Activated T-helper 2 cell treated with anti-CD3 and anti-CD28 coated beads, Interferon-gamma antibody, Interleukin-2, Interleukin-4, amounts not matched to agents 10 μg/mL and 5 μg/mL and 100 μg/mL, durations not matched to agents 14 hours and 24 hours and 36 hours (primary cell): ENCODE results near the gene ABCG4. TPM values are rescaled to one million over a fixed set of nuclear protein-coding genes. Genes with fewer than 3 reads are reported as not detected.
"Not testable (repeated sequence)": the region's sequence is repeated elsewhere in the genome, so short reads cannot be mapped to it uniquely, and the experiment has no call there.

ENCODE experiments used
- DNase-seq: peaks from one replicate; pipeline ENCODE4 v3.0.0; 2021; ENCODE audit warnings: low spot score
- H3K27ac Mint-ChIP-seq: one replicate; pipeline ENCODE4 v1.8.0; 2021; ENCODE audit warnings: mixed read lengths
- H3K27me3 Mint-ChIP-seq: one replicate; pipeline ENCODE4 v1.8.0; 2021; ENCODE audit warnings: low read depth, mixed read lengths
- H3K36me3 Mint-ChIP-seq: one replicate; pipeline ENCODE4 v1.8.0; 2021; ENCODE audit warnings: low read depth, mixed read lengths
- H3K4me1 Mint-ChIP-seq: one replicate; pipeline ENCODE4 v1.8.0; 2021; ENCODE audit warnings: low read depth, mixed read lengths
- H3K4me3 Mint-ChIP-seq: one replicate; pipeline ENCODE4 v1.8.0; 2021; ENCODE audit warnings: low read depth, mild to moderate bottlenecking, moderate library complexity, mixed read lengths
- H3K9me3 Mint-ChIP-seq: one replicate; pipeline ENCODE4 v1.8.0; 2021; ENCODE audit warnings: mixed read lengths
- intact Hi-C: fragments of 100-400 bp; cut with micrococcal nuclease; formaldehyde crosslinking; loops from one replicate; pipeline ENCODE4 v1.15.1; 2023
- total RNA-seq: library from RNA; stranded (reverse); gene quantifications from 2 replicates; pipeline ENCODE4 v1.2.3, GENCODE V29; 2022

ABCG4 gene
- total RNA-seq, 1 donor from 2014 or later: 0.11 TPM

- Mint-ChIP-seq H3K27ac (no peak overlapping the region), H3K9me3 (no peaks in the 10 kb centered on the region), H3K27me3 (no peaks in the 10 kb centered on the region), H3K4me3 (no peak overlapping the region), H3K4me1 (peaks cover 5% of the 10 kb centered on the region), H3K36me3 (peaks cover 31% of the 10 kb centered on the region)
- intact Hi-C loops: no loop called here
- no peak for DNase-seq
Measured at GRCh38 chr11:119181677-119182412, 33.0 kb downstream of the ABCG4 start.

DNA sequence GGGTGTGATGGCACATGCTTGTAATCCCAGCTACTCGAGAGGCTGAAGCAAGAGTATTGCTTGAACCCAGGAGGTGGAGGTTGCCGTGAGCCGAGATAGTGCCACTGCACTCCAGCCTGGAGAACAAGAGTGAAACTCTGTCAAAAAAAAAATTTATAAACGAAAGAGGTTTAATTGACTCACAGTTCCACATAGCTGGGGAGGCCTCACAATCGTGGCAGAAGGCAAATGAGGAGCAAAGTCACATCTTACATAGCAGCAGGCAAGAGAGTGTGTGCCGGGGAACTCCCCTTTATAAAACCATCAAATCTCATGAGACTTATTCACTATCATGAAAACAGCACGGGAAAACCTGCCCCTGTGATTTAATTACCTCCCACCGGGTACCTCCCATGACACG lies 35.5 kb downstream of the ABCG4 start:
- peaks cover 22% of the 10 kb centered on the region for H3K36me3 Mint-ChIP-seq
- H3K4me1 Mint-ChIP-seq, intact Hi-C loops, H3K4me3 Mint-ChIP-seq, H3K27ac Mint-ChIP-seq, DNase-seq, H3K27me3 Mint-ChIP-seq, H3K9me3 Mint-ChIP-seq: not testable (repeated sequence)

GRCh38 chr11:119185981-119186634 lies 37.3 kb downstream of the ABCG4 start:
- intact Hi-C loops: no loop called here
- Mint-ChIP-seq H3K27me3 (no peaks in the 10 kb centered on the region), H3K36me3 (peaks cover 15% of the 10 kb centered on the region), H3K27ac (no peak overlapping the region), H3K4me1 (no peaks in the 10 kb centered on the region), H3K9me3 (no peaks in the 10 kb centered on the region), H3K4me3 (no peak overlapping the region)
- DNase-seq: no peak

GRCh38 chr11:119187123-119187892 lies 38.5 kb downstream of the ABCG4 start:
- peaks cover 14% of the 10 kb centered on the region for H3K36me3 Mint-ChIP-seq
- no peak overlapping the region for H3K4me3 Mint-ChIP-seq

GRCh38 chr11:119188067-119188466 lies 39.2 kb downstream of the ABCG4 start:
- H3K36me3 Mint-ChIP-seq: peaks cover 9% of the 10 kb centered on the region
- intact Hi-C loops: no loop called here
- H3K4me3 Mint-ChIP-seq: no peak overlapping the region
- no peak for DNase-seq
- no peaks in the 10 kb centered on the region for H3K4me1 Mint-ChIP-seq
- no peaks in the 10 kb centered on the region for H3K27me3 Mint-ChIP-seq
- H3K9me3 Mint-ChIP-seq: no peaks in the 10 kb centered on the region
- H3K27ac Mint-ChIP-seq: no peak overlapping the region

More at GRCh38 chr11:119187123-119187892, 38.5 kb downstream of the ABCG4 start:
- Mint-ChIP-seq H3K9me3 (no peaks in the 10 kb centered on the region), H3K27ac (no peak overlapping the region), H3K4me1 (no peaks in the 10 kb centered on the region), H3K27me3 (no peaks in the 10 kb centered on the region)
- DNase-seq: no peak
- intact Hi-C loops: no loop called here

DNA sequence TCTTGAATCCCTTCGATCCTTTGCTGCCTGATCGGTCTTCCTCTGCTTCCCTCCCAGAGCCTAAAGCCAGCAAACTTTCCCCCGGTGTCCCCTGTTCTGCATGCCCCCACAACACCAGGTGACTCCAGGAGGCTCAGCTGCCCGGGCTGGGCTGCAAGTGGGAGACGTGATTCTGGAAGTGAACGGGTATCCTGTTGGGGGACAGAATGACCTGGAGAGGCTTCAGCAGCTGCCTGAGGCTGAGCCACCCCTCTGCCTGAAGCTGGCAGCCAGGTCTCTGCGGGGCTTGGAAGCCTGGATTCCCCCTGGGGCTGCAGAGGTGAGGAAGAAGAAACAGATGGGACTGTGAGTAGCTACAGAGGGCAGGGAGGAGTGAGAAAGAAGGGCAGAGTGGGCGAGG lies 40.0 kb downstream of the ABCG4 start:
- intact Hi-C loops: no loop called here
- Mint-ChIP-seq H3K27me3 (no peaks in the 10 kb centered on the region), H3K27ac (no peak overlapping the region), H3K4me3 (no peak overlapping the region), H3K4me1 (no peaks in the 10 kb centered on the region), H3K9me3 (no peaks in the 10 kb centered on the region), H3K36me3 (peaks cover under 1% of the 10 kb centered on the region)
- DNase-seq: no peak

- Mint-ChIP-seq H3K9me3 (no peaks in the 10 kb centered on the region), H3K36me3 (no peaks in the 10 kb centered on the region), H3K27ac (no peak overlapping the region), H3K4me1 (no peaks in the 10 kb centered on the region), H3K27me3 (no peaks in the 10 kb centered on the region), H3K4me3 (no peak overlapping the region)
- intact Hi-C loops: no loop called here
- no peak for DNase-seq
Measured at GRCh38 chr11:119189393-119189792, 40.5 kb downstream of the ABCG4 start.

DNA sequence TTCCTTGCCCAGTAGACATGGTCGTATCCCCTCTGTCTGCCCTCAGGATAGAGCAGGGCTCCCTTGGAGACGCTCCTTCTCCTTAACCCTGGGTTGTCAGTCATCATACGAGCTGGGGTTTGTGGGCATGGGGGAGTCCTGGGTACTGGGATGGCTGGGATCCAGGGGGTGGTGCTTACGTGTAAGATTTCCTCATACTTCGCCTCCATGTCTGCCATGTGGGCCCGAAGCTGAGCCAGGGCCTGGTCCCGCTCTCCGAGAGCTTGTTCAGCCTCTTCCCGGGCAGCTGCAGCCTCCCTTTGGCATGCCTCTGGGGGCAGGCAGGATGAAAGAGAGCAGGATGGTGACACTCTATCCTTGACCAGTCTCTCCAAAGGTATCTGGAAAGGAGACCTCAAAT lies 41.7 kb downstream of the ABCG4 start:
- DNase-seq: no peak
- H3K36me3 Mint-ChIP-seq: no peaks in the 10 kb centered on the region
- no peak overlapping the region for H3K27ac Mint-ChIP-seq
- no peak overlapping the region for H3K4me3 Mint-ChIP-seq
- no peaks in the 10 kb centered on the region for H3K9me3 Mint-ChIP-seq
- intact Hi-C loops: no loop called here
- no peaks in the 10 kb centered on the region for H3K4me1 Mint-ChIP-seq
- H3K27me3 Mint-ChIP-seq: peaks cover 7% of the 10 kb centered on the region

DNA sequence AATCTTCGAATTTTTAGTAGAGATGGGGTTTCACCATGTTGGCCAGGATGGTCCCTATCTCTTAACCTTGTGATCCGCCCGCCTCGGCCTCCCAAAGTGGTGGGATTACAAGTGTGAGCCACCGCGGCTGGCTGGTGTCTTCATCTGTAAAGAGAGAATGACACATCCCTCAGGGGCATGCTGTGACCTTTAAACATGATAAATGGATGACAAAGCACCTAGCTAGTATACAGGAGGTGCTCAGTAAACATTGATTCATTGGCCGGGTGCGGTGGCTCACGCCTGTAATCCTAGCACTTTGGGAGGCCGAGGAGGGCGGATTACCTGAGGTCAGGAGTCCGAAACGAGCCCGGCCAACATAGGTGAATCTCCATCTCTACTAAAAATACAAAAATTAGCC lies 42.4 kb downstream of the ABCG4 start:
- H3K9me3 Mint-ChIP-seq, H3K36me3 Mint-ChIP-seq, H3K4me3 Mint-ChIP-seq, H3K4me1 Mint-ChIP-seq, H3K27me3 Mint-ChIP-seq, DNase-seq, H3K27ac Mint-ChIP-seq, intact Hi-C loops: not testable (repeated sequence)

DNA sequence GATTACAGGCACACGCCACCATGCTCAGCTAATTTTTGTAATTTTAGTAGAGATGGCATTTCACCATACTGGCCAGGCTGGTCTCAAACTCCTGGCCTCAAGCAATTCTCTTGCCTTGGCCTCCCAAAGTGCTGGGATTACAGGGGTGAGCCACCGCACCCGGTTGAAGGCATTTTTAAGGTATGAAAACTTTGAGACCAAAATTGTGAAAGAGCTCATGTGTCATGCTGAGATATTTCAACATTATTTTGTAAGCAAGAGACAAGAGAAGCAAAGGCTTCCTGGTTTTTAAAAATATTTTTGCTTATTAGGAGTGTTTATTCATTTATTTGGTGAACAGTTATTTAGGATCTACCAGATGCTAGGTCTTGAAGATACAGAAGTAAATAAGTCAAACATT lies 43.3 kb downstream of the ABCG4 start:
- no peak for DNase-seq
- intact Hi-C loops: no loop called here
- no peaks in the 10 kb centered on the region for H3K9me3 Mint-ChIP-seq
- H3K4me3 Mint-ChIP-seq: no peak overlapping the region
- H3K27me3 Mint-ChIP-seq: peaks cover 8% of the 10 kb centered on the region
- no peaks in the 10 kb centered on the region for H3K36me3 Mint-ChIP-seq
- H3K4me1 Mint-ChIP-seq: peaks cover 2% of the 10 kb centered on the region
- no peak overlapping the region for H3K27ac Mint-ChIP-seq

DNA sequence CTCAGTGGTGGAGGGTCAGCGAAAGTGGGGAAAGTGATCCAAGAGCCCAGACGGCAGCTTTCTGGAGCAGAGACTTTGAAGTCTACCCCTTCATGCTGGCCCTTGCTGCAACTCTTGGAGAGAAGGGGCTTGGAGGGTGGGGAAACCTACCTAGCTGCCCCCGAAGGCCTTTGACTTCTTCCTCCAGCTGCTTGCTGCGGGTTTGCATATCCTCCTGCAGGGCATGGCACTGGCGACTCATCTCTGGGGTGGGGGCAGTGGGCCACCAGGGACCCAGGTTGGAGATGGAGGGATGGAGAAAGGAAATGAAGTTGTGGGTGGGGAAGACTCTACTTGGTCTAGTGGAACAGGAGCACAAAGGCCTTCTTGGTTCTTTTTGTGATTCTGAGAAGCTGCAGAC lies 44.1 kb downstream of the ABCG4 start:
- no peak overlapping the region for H3K27ac Mint-ChIP-seq
- intact Hi-C loops: no loop called here
- H3K9me3 Mint-ChIP-seq: no peaks in the 10 kb centered on the region
- no peaks in the 10 kb centered on the region for H3K36me3 Mint-ChIP-seq
- DNase-seq: no peak
- H3K4me3 Mint-ChIP-seq: no peak overlapping the region
- H3K4me1 Mint-ChIP-seq: peaks cover 2% of the 10 kb centered on the region
- peaks cover 8% of the 10 kb centered on the region for H3K27me3 Mint-ChIP-seq

GRCh38 chr11:119193626-119194025 lies 44.8 kb downstream of the ABCG4 start:
- Mint-ChIP-seq H3K27me3 (peaks cover 8% of the 10 kb centered on the region), H3K4me1 (peaks cover 2% of the 10 kb centered on the region), H3K9me3 (no peaks in the 10 kb centered on the region), H3K36me3 (no peaks in the 10 kb centered on the region), H3K27ac (no peak overlapping the region), H3K4me3 (no peak overlapping the region)
- intact Hi-C loops: no loop called here
- DNase-seq: no peak
